HL-60 (cell line): ENCODE data around the gene FOXK2.
"Not testable (repeated sequence)": the region's sequence is repeated elsewhere in the genome, so short reads cannot be mapped to it uniquely, and the experiment has no call there.

Experiments
- DNase-seq, 2 experiments: peaks; one replicate each; pipeline ENCODE4 v3.0.0-alpha.2; 2010 to 2020; ENCODE audit warnings: low read depth in 1 of 2, low spot score in 1 of 2
- H3K27ac ChIP-seq: fragments of 250-450 bp; sonication (Bioruptor Pico); replicated peaks from 2 replicates; pipeline ENCODE4 v1.5.1; 2020; ENCODE audit warnings: mild to moderate bottlenecking, moderate library complexity
- H3K27me3 ChIP-seq: fragments of 250-450 bp; sonication (Bioruptor Pico); 2 replicates; pipeline ENCODE4 v1.5.1; 2021; ENCODE audit warnings: mild to moderate bottlenecking, moderate library complexity; ENCODE audit not compliant: insufficient read depth, poor library complexity, severe bottlenecking
- H3K4me3 ChIP-seq: replicated peaks from 2 replicates; pipeline ENCODE4 v1.5.1; 2011; ENCODE audit warnings: mild to moderate bottlenecking, control low read depth, low read length; ENCODE audit not compliant: insufficient read depth
- GABPA ChIP-seq: IDR thresholded peaks from 2 replicates; pipeline ENCODE4 v1.6.1; 2012; ENCODE audit warnings: low read depth
- POLR2AphosphoS5 ChIP-seq: IDR thresholded peaks from 2 replicates; pipeline ENCODE4 v1.6.1; 2012; ENCODE audit warnings: low read depth
- SPI1 ChIP-seq: IDR thresholded peaks from 2 replicates; pipeline ENCODE4 v1.6.1; 2012; ENCODE audit warnings: low read depth, mild to moderate bottlenecking, borderline replicate concordance
- TF ChIP-seq, protein P1 (sequence below): IDR thresholded peaks from 2 replicates; pipeline ENCODE4 v1.6.1; 2012; ENCODE audit warnings: low read depth; ENCODE audit not compliant: insufficient replicate concordance
- TF ChIP-seq, protein P2 (sequence below): IDR thresholded peaks from one replicate; pipeline ENCODE4 v1.5.1; 2011; ENCODE audit warnings: low read length, control low read depth, inconsistent platforms; ENCODE audit not compliant: insufficient read depth

The FOXK2 gene

DNA sequence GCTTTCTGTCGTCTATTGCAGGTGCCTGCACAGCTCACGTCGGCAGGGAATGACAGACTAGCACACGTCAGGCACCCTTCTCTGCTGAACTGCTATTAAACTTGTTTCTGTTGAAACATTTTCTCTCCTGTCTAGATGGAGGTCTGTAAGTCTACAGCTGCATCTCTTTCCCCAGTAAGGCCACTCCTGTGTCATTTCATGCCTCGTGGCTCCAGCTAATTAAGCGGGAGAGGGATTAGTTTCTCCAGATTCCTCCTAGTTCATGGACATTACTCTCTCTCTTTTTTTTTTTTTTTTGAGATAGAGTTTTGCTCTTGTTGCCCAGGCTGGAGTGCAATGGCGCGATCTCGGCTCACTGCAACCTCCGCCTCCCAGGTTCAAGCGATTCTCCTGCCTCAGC is 54.5 kb downstream of the FOXK2 start:
- DNase-seq: no peak
- TF ChIP-seq SPI1 (no peak), GABPA (no peak), POLR2AphosphoS5 (no peak)
- TF ChIP-seq, protein P1, sequence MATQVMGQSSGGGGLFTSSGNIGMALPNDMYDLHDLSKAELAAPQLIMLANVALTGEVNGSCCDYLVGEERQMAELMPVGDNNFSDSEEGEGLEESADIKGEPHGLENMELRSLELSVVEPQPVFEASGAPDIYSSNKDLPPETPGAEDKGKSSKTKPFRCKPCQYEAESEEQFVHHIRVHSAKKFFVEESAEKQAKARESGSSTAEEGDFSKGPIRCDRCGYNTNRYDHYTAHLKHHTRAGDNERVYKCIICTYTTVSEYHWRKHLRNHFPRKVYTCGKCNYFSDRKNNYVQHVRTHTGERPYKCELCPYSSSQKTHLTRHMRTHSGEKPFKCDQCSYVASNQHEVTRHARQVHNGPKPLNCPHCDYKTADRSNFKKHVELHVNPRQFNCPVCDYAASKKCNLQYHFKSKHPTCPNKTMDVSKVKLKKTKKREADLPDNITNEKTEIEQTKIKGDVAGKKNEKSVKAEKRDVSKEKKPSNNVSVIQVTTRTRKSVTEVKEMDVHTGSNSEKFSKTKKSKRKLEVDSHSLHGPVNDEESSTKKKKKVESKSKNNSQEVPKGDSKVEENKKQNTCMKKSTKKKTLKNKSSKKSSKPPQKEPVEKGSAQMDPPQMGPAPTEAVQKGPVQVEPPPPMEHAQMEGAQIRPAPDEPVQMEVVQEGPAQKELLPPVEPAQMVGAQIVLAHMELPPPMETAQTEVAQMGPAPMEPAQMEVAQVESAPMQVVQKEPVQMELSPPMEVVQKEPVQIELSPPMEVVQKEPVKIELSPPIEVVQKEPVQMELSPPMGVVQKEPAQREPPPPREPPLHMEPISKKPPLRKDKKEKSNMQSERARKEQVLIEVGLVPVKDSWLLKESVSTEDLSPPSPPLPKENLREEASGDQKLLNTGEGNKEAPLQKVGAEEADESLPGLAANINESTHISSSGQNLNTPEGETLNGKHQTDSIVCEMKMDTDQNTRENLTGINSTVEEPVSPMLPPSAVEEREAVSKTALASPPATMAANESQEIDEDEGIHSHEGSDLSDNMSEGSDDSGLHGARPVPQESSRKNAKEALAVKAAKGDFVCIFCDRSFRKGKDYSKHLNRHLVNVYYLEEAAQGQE: no peak
- TF ChIP-seq, protein P2, sequence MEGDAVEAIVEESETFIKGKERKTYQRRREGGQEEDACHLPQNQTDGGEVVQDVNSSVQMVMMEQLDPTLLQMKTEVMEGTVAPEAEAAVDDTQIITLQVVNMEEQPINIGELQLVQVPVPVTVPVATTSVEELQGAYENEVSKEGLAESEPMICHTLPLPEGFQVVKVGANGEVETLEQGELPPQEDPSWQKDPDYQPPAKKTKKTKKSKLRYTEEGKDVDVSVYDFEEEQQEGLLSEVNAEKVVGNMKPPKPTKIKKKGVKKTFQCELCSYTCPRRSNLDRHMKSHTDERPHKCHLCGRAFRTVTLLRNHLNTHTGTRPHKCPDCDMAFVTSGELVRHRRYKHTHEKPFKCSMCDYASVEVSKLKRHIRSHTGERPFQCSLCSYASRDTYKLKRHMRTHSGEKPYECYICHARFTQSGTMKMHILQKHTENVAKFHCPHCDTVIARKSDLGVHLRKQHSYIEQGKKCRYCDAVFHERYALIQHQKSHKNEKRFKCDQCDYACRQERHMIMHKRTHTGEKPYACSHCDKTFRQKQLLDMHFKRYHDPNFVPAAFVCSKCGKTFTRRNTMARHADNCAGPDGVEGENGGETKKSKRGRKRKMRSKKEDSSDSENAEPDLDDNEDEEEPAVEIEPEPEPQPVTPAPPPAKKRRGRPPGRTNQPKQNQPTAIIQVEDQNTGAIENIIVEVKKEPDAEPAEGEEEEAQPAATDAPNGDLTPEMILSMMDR: no peak

DNA sequence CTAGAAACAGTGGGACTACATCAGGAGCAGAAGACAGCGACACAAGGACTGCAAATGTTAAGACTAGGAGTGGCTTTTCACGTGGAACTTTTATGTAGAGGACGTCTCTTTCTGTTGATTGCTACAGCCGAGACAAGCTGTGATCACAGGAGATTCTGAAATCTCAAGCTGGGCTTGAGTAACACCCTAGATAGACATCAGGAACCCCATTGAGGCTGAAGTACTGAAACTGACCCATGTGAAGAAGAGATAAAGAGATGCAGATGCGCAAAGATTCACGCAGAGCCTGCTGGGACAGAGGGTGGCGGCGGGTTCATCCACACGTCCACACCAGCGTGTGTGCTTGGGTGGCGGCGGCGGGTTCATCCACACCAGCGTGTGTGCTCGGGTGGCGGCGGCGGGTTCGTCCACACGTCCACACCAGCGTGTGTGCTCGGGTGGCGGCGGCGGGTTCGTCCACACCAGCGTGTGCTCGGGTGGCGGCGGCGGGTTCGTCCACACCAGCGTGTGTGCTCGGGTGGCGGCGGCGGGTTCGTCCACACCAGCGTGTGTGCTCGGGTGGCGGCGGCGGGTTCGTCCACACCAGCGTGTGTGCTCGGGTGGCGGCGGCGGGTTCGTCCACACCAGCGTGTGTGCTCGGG is 56.2 kb downstream of the FOXK2 start:
- 0 out of 2 replicates have a peak, but pooled peaks have one; percentile 11 for TF ChIP-seq POLR2AphosphoS5
- DNase-seq, H3K27ac ChIP-seq, H3K27me3 ChIP-seq, H3K4me3 ChIP-seq: not testable (repeated sequence)

More for the DNA sequence above, 54.5 kb downstream of the FOXK2 start:
- no peaks in the 10 kb centered on the region for H3K27me3 ChIP-seq
- no peak overlapping the region for H3K4me3 ChIP-seq
- H3K27ac ChIP-seq: no peak overlapping the region

DNA sequence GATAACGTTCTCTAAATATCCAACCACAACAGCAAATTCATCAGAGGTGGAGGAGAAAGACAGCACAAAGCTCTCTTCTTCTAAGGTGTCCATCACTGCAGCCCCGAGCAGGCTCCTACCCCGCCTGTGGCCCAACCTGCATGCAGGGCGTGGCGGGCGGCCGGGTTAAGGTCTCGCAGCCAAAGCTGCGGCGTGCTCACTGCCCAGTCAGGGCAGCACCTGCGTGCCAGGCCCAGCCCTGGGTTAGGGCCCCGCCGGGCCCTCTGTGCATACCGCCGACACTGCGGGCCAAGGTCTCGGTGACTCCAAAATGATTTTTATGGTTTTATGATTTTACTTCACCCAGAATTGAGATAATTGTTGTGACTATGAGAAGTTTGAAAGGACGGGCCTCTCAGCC is 57.8 kb downstream of the FOXK2 start:
- no peak overlapping the region for H3K27ac ChIP-seq
- no peak for DNase-seq
- H3K27me3 ChIP-seq: no peaks in the 10 kb centered on the region
- no peak for TF ChIP-seq GABPA
- no peak for TF ChIP-seq SPI1
- no peak for TF ChIP-seq POLR2AphosphoS5
- TF ChIP-seq, protein P2: no peak
- TF ChIP-seq, protein P1: no peak
- no peak overlapping the region for H3K4me3 ChIP-seq

DNA sequence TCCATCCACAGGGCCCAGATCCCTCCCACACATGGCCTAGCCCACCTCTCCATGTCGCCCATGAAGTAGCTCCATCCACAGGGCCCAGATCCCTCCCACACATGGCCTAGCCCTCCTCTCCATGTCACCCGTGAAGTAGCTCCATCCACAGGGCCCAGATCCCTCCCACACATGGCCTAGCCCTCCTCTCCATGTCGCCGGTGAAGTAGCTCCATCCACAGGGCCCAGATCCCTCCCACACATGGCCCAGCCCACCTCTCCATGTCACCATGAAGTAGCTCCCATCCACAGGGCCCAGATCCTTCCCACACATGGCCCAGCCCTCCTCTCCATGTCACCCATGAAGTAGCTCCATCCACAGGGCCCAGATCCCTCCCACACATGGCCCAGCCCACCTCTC is 60.4 kb downstream of the FOXK2 start:
- DNase-seq, H3K27ac ChIP-seq, H3K27me3 ChIP-seq: not testable (repeated sequence)

DNA sequence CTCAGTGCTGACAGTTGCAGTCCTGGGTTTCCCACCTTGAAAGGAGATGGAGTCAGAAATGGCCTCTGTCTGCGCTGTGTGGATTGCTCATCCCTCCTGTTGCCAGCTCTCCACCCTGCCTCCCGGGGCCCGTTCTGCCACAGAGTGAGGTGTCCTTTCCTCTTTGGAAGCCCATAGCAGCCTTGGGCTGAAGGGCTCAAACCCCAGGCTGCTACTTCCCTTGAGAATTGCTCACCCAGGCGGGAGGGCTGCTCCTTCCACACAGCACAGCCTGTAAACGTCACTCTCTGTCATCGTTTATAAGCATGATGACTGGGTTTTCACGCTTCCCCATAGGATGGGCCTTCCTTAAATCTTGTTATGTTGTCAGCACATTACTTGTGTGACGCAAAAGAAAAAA is 62.7 kb downstream of the FOXK2 start:
- Histone ChIP-seq H3K27ac (no peak overlapping the region), H3K4me3 (no peak overlapping the region), H3K27me3 (no peaks in the 10 kb centered on the region)
- TF ChIP-seq GABPA (no peak), POLR2AphosphoS5 (no peak), SPI1 (no peak)
- TF ChIP-seq, protein P1: no peak
- TF ChIP-seq, protein P2: no peak
- no peak for DNase-seq

More for the DNA sequence above, 60.4 kb downstream of the FOXK2 start:
- not testable (repeated sequence) for H3K4me3 ChIP-seq
